Mucosa of rectum (tissue), 2 donors: Measurements from ENCODE around the gene CRELD2.

Source experiments
- H3K27ac ChIP-seq, 2 donors: one replicate each; pipeline ENCODE4 v1.7.0; 2013; ENCODE audit warnings: inconsistent platforms in 2 of 2, low read depth in 2 of 2, low read length in 2 of 2
- H3K27me3 ChIP-seq, 2 donors: one replicate each; pipeline ENCODE4 v1.7.0; 2013; ENCODE audit warnings: low read length in 2 of 2; ENCODE audit not compliant: control insufficient read depth in 2 of 2, insufficient read depth in 2 of 2
- H3K36me3 ChIP-seq, 2 donors: one replicate each; pipeline ENCODE4 v1.7.0; 2013; ENCODE audit warnings: low read length in 2 of 2; ENCODE audit not compliant: control insufficient read depth in 2 of 2, insufficient read depth in 2 of 2
- H3K4me1 ChIP-seq, 2 donors: one replicate each; pipeline ENCODE4 v1.7.0; 2013; ENCODE audit warnings: low read length in 2 of 2, mild to moderate bottlenecking in 1 of 2; ENCODE audit not compliant: control insufficient read depth in 2 of 2, insufficient read depth in 2 of 2
- H3K4me3 ChIP-seq, 2 donors: one replicate each; pipeline ENCODE4 v1.7.0; 2013; ENCODE audit warnings: low read length in 2 of 2
- H3K9ac ChIP-seq, 2 donors: one replicate each; pipeline ENCODE4 v1.7.0; 2013; ENCODE audit warnings: low read length in 2 of 2, low read depth in 1 of 2, mild to moderate bottlenecking in 1 of 2
- H3K9me3 ChIP-seq, 2 donors: one replicate each; pipeline ENCODE4 v1.7.0; 2013; ENCODE audit warnings: low read length in 2 of 2; ENCODE audit not compliant: control insufficient read depth in 2 of 2
- donor health status: healthy.
- donor health status: Normal muscosa, but diverticular disease.

The CRELD2 gene

DNA sequence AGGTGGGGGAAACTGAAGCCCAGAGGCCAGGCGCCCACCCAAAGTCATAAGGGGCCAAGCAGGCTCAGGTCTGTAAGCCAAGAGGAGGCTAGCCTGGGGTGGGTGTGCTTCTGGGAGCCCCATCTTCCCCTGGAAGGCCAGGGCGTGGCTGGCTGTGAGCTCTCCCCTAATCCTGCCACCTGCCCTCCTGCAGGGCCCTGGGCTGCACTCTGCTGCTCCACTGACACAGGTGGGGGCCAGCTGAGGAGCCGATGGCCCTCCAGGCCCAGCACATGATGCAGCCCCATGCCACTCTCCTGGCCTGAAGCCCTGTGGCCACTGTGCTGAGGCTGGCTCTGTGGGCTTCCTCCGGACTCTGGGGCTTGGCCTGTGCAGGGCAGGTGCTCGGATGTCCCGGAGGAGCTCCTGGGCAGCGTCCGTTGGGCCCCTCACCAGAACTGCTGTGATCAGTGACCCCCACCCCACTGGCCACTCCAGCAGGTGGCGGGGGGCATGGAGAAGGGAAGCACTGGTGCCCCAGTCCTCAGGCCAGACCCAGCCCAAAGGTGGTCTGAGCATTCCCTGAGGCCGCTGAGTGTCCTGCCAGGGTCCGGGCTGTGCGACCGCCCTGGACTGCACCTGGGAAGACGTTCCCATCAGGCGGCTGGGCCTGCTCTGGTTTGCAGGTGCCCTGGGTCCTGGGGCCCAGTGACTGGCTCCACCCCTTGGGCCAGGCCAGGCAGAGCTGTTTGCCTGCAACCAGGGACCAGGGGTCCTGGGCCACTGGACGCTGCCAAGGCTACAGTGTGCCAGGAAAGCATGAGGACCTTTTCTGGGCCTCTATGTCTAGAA is 50.6 kb downstream of the CRELD2 start:
- H3K36me3 ChIP-seq: peaks cover 5 to 8% of the 10 kb centered on the region in 2 donors
- H3K9ac ChIP-seq: no peak overlapping the region
- peaks cover 27 to 29% of the 10 kb centered on the region in 2 donors for H3K4me1 ChIP-seq
- H3K9me3 ChIP-seq: no peaks in the 10 kb centered on the region
- H3K27me3 ChIP-seq: no peaks in the 10 kb centered on the region
- no peak overlapping the region for H3K27ac ChIP-seq
- H3K4me3 ChIP-seq: no peak overlapping the region

DNA sequence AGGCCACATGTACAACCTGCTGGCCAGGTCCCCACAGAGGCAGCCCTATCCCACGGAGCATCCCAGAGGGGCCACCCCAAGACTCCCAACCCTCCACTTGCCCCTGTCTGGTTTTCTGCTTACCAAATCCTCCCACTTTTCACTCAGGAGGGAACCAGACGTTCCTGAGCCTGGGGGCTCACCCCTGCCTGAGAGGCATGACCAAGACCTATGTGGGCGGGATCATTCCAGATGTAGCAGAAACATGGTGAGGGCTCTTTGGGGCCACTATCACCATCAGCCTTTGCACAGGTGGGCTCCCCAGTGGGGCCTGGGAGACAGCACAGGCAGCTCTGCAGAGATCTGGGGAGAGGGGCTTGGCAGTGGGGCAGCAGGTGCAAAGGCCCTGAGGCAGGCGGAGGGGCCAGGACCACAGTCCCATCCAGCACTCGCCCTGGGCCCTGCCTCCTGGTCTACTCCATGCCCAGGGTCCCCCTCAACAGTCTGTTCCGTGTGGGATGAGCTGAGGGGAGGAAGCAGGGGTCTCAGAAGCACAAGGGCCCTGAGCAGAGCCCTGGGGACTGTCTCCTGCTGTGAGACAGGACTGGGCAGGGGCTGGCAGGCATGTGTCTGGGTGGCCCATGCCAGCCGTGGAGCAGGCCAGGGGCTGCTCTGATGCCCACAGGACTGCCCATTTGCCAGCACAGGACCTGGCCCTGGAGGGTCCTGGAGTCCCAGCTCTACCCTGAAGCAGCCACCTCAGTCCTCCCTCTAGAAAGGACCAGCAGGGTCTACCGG is 51.5 kb downstream of the CRELD2 start:
- H3K9ac ChIP-seq: peak overlapping the region in 1 of 2 donors; percentile 7
- peaks cover 24 to 26% of the 10 kb centered on the region in 2 donors for H3K4me1 ChIP-seq
- peak overlapping the region; percentile 67 to 90 for H3K27ac ChIP-seq

DNA sequence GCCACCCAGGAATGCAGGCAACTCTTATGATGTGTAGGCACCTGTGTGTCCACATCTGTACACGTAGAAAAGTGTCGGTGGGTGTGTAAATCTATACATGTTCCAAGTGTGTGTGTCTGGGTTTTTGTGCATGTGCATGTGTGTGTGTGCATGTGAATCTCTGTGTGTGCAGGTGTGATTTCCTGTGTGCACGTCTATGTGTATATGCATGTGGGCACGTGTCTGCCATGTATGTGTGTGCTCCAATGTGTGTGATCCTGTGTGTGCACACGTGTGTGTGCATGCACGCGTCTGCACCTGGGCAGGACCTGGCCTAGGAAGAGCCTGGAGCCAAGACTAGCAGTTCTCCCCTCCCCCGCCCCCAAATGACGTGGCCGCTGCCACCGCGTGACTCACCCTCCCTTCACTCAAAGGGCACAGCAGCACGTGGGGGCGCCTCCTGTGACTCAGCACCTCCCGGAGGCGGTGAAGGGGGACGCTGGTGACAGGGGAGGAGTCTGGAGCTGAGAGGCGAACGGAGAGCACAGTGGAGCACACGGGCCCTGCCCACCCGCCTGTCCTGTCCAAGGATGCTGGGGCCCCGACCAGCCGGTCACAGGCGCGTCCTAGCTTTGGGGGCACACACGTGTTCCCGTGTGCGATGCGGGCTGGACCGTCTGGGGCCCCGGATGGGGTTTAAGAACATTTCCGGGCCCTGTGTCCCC is 52.2 kb downstream of the CRELD2 start:
- Histone ChIP-seq H3K4me1 (peaks cover 28 to 29% of the 10 kb centered on the region in 2 donors), H3K9me3 (no peaks in the 10 kb centered on the region), H3K9ac (peak overlapping the region; percentile 41 to 76), H3K4me3 (peak overlapping the region; percentile 48 to 57), H3K27ac (peak overlapping the region; percentile 81 to 90), H3K27me3 (no peaks in the 10 kb centered on the region), H3K36me3 (no peaks in the 10 kb centered on the region)

More for the DNA sequence above, 51.5 kb downstream of the CRELD2 start:
- Histone ChIP-seq H3K9me3 (no peaks in the 10 kb centered on the region), H3K4me3 (peak overlapping the region; percentile 2 to 48), H3K36me3 (no peaks in the 10 kb centered on the region), H3K27me3 (no peaks in the 10 kb centered on the region)

- Histone ChIP-seq H3K27ac (peak overlapping the region; percentile 81 to 90), H3K4me3 (peak overlapping the region; percentile 50 to 57), H3K36me3 (no peaks in the 10 kb centered on the region), H3K9ac (peak overlapping the region; percentile 41 to 76), H3K27me3 (no peaks in the 10 kb centered on the region), H3K4me1 (peaks cover 25 to 26% of the 10 kb centered on the region in 2 donors), H3K9me3 (no peaks in the 10 kb centered on the region)
Measured at GRCh38 chr22:49971232-49972162, 53.1 kb downstream of the CRELD2 start.

GRCh38 chr22:49972163-49973017 is 54.0 kb downstream of the CRELD2 start:
- Histone ChIP-seq H3K27me3 (no peaks in the 10 kb centered on the region), H3K4me1 (peaks cover 22 to 24% of the 10 kb centered on the region in 2 donors), H3K27ac (no peak overlapping the region), H3K4me3 (no peak overlapping the region), H3K36me3 (no peaks in the 10 kb centered on the region), H3K9me3 (no peaks in the 10 kb centered on the region), H3K9ac (peak overlapping the region in 1 of 2 donors; percentile 76)

DNA sequence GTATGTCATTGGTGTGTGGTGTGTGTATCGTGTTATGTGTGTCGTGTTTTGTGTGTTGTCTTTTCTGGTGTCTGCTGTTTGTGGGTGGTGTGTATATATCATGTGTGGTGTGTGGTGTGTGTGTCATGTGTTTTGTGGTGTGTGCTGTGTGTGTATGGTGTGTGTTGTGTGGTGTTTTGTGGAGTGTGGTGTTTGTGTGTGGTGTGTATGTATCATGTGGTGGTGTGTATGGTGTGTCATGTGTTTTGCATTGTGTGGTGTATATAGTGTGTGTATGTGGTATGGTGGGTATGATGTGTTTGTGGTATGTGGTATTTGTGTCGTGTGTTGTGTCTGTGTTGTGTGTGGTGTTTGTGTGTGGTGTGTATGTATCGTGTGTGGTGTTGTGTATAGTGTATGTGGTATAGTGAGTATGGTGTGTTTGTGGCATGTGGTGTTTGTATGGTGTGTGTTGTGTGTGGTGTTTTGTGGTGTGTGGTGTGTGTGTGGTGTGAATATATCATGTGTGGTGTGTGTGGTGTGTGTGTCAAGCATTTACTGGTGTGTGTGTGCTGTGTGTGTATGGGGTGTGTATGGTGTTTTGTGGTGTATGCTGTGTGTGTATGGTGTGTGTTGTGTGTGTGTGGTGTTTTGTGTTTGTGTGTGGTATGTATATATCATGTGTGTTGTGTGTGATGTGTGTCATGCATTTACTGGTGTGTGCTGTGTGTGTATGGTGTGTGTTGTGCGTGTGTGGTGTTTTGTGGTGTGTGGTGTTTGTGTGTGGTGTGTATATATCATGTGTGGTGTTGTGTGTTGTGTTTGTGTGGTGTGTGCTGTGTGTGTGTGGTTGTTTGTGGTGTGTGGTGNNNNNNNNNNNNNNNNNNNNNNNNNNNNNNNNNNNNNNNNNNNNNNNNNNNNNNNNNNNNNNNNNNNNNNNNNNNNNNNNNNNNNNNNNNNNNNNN is 54.9 kb downstream of the CRELD2 start:
- no peaks in the 10 kb centered on the region for H3K36me3 ChIP-seq
- H3K9ac ChIP-seq: no peak overlapping the region
- H3K27ac ChIP-seq: no peak overlapping the region
- H3K9me3 ChIP-seq: no peaks in the 10 kb centered on the region
- H3K27me3 ChIP-seq: no peaks in the 10 kb centered on the region
- no peak overlapping the region for H3K4me3 ChIP-seq
- H3K4me1 ChIP-seq: peaks cover 16 to 24% of the 10 kb centered on the region in 2 donors

DNA sequence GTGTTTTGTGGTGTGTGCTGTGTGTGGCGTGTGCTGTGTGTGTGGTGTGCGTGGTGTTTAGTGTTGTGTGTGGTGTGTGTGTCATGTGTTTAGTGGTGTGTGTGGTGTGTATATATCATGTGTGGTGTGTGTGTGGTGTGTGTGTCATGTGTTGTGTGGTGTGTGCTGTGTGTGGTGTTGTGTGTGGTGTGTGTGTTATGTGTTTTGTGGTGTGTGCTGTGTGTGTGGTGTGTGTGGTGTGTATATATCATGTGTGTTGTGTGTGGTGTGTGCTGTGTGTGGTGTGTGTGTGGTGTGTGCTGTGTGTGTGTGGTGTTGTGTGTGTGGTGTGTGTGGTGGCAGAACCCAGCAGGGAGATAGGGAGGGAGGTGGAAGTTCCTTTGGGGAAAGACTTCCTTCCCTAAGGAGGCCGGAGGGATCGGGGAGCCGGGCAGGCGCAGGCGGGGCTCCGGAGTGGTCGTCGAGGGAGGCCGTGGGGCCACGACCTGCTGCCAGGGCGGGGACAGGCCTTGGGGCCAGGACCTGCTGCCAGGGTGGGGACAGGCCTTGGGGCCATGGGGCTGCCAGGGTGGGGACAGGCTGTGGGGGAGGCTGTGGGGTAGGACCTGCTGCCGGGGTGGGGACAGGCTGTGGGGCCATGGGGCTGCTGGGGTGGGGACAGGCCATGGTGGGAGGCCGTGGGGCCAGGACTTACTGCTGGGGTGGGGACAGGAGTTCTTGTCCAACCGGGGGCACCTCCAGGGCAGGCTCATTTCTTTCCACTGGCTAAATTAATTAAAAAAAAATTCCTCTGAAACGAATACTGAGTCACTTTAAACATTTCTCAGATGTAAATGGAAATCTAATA is 57.3 kb downstream of the CRELD2 start:
- H3K9ac ChIP-seq: peak overlapping the region in 1 of 2 donors; percentile 70

More for the DNA sequence above, 57.3 kb downstream of the CRELD2 start:
- Histone ChIP-seq H3K4me1 (peaks cover 8 to 16% of the 10 kb centered on the region in 2 donors), H3K36me3 (no peaks in the 10 kb centered on the region), H3K4me3 (peak overlapping the region in 1 of 2 donors; percentile 43), H3K27me3 (no peaks in the 10 kb centered on the region), H3K27ac (peak overlapping the region in 1 of 2 donors; percentile 52), H3K9me3 (no peaks in the 10 kb centered on the region)
